HCT116 (cell line): ENCODE data around the gene FAM171A1. TPM values are rescaled to one million over a fixed set of nuclear protein-coding genes. Genes with fewer than 3 reads are reported as not detected.

Experiments used
- ATAC-seq: fragments of 200-7000 bp; cut with Tn5 transposase; 2 replicates; pipeline ENCODE4 v1.9.1; 2020; ENCODE audit warnings: mild to moderate bottlenecking, moderate library complexity
- BruUV-seq: library from RNA; stranded (reverse); fragments of 400-500 nt; replicated peaks from 2 replicates; lab custom pipeline; 2021; lab: Mats Ljungman, UMichigan
- CTCF ChIA-PET: fragments of 300-600 bp; sonication (Branson Sonifier 250); formaldehyde crosslinking; loops from one replicate; lab custom pipeline; 2021; ENCODE audit warnings: antibody characterized with exemption; lab: Charles Lee
- POLR2A ChIA-PET: fragments of 300-600, 350-600 bp; sonication (Branson Sonifier 250); formaldehyde crosslinking; loops from one replicate; lab custom pipeline; 2021; ENCODE audit warnings: antibody characterized with exemption; lab: Charles Lee
- RAD21 ChIA-PET, 2 experiments: fragments of 300-600 bp; sonication (Branson Sonifier 250); formaldehyde crosslinking; loops; one replicate each; lab custom pipeline; 2023; ENCODE audit warnings: low total read pairs in 2 of 2; ENCODE audit not compliant: uncharacterized antibody in 2 of 2, unreplicated experiment in 2 of 2, low non-redundant PET in 1 of 2; lab: Charles Lee
- DNase-seq: peaks from one replicate; pipeline ENCODE4 v3.0.0-alpha.2; 2010; ENCODE audit warnings: low read depth, low spot score
- H2AFZ ChIP-seq: fragments of 200-600 bp; shearing (Covaris generic), sonication (generic); 2 replicates; pipeline ENCODE4 v1.6.1; 2017; ENCODE audit warnings: low read depth, mixed run types, mixed read lengths, antibody characterized with exemption, low read length; ENCODE audit not compliant: poor library complexity, severe bottlenecking
- H3K27ac ChIP-seq: 2 replicates; pipeline ENCODE4 v1.5.1; 2012; ENCODE audit warnings: low read depth, low read length
- H3K27me3 ChIP-seq: fragments of 200-600 bp; sonication (generic); 2 replicates; pipeline ENCODE4 v1.6.1; 2016; ENCODE audit warnings: mixed run types, low read length, mixed read lengths; ENCODE audit not compliant: insufficient read depth
- H3K36me3 ChIP-seq, 2 experiments: fragments of 200-500 bp in 1 of 2; fragments of 200-600 bp in 1 of 2; sonication (Bioruptor generic) in 1 of 2; sonication (generic) in 1 of 2; 2 replicates each; pipeline versions ENCODE4 v1.5.1 to v1.6.1; 2014 to 2016; ENCODE audit warnings: low read length in 2 of 2, inconsistent platforms in 1 of 2, mixed read lengths in 1 of 2, mixed run types in 1 of 2; ENCODE audit not compliant: insufficient read depth in 2 of 2, control insufficient read depth in 1 of 2
- H3K4me1 ChIP-seq, 2 experiments: fragments of 200-600 bp in 1 of 2; sonication (generic) in 1 of 2; 2 replicates each; pipeline versions ENCODE4 v1.5.1 to v1.6.1; 2012 to 2017; ENCODE audit warnings: low read length in 2 of 2, inconsistent platforms in 1 of 2, mild to moderate bottlenecking in 1 of 2, mixed read lengths in 1 of 2, mixed run types in 1 of 2, moderate library complexity in 1 of 2; ENCODE audit not compliant: insufficient read depth in 2 of 2, control insufficient read depth in 1 of 2
- H3K4me2 ChIP-seq: fragments of 200-600 bp; sonication (generic); 2 replicates; pipeline ENCODE4 v1.6.1; 2017; ENCODE audit warnings: mixed run types, low read length, mixed read lengths
- H3K4me3 ChIP-seq, 2 experiments: fragments of 200-600 bp in 1 of 2; sonication (generic) in 1 of 2; replicated peaks in 1 of 2; 2 replicates each; pipeline ENCODE4 v1.5.1; 2011 to 2016; ENCODE audit warnings: low read length in 2 of 2, control low read depth in 1 of 2, low read depth in 1 of 2, mild to moderate bottlenecking in 1 of 2, mixed read lengths in 1 of 2, mixed run types in 1 of 2
- H3K79me2 ChIP-seq: fragments of 200-600 bp; sonication (generic); 2 replicates; pipeline ENCODE4 v1.6.1; 2017; ENCODE audit warnings: mild to moderate bottlenecking, mixed run types, low read length, moderate library complexity, mixed read lengths; ENCODE audit not compliant: insufficient read depth
- H3K9ac ChIP-seq: fragments of 200-600 bp; sonication (generic); 2 replicates; pipeline ENCODE4 v1.6.1; 2016; ENCODE audit warnings: low read length, mixed read lengths
- H3K9me2 ChIP-seq: fragments of 200-600 bp; sonication (generic), shearing (Covaris generic); 2 replicates; pipeline ENCODE4 v1.6.1; 2017; ENCODE audit warnings: mixed run types, mild to moderate bottlenecking, moderate library complexity; ENCODE audit not compliant: insufficient read depth
- H3K9me3 ChIP-seq, 2 experiments: fragments of 200-500 bp in 1 of 2; fragments of 200-600 bp in 1 of 2; sonication (Bioruptor generic) in 1 of 2; sonication (generic) in 1 of 2; 2 replicates each; pipeline ENCODE4 v1.6.1; 2014 to 2017; ENCODE audit warnings: low read length in 2 of 2, mixed read lengths in 2 of 2, inconsistent platforms in 1 of 2, low read depth in 1 of 2, mild to moderate bottlenecking in 1 of 2, mixed run types in 1 of 2, moderate library complexity in 1 of 2; ENCODE audit not compliant: control insufficient read depth in 1 of 2, insufficient read depth in 1 of 2
- H4K20me1 ChIP-seq: fragments of 200-600 bp; sonication (generic), shearing (Covaris generic); 2 replicates; pipeline ENCODE4 v1.6.1; 2017; ENCODE audit warnings: mixed run types, mild to moderate bottlenecking, moderate library complexity; ENCODE audit not compliant: insufficient read depth
- ATF3 ChIP-seq: IDR thresholded peaks from 2 replicates; pipeline ENCODE4 v1.6.1; 2012
- EZH2 ChIP-seq: fragments of 200-600 bp; sonication (generic); IDR thresholded peaks from 2 replicates; pipeline ENCODE4 v1.6.1; 2017; ENCODE audit warnings: antibody characterized with exemption, mixed run types
- EZH2phosphoT487 ChIP-seq: fragments of 200-600 bp; IDR thresholded peaks from 2 replicates; pipeline ENCODE4 v1.6.1; 2018; ENCODE audit warnings: antibody characterized with exemption, borderline replicate concordance
- FOSL1 ChIP-seq: IDR thresholded peaks from 2 replicates; pipeline ENCODE4 v1.6.1; 2012; ENCODE audit warnings: low read depth
- JUND ChIP-seq: IDR thresholded peaks from 2 replicates; pipeline ENCODE4 v1.6.1; 2012
- POLR2AphosphoS5 ChIP-seq: IDR thresholded peaks from 2 replicates; pipeline ENCODE4 v1.6.1; 2011; ENCODE audit warnings: mild to moderate bottlenecking, low read depth, low read length, moderate library complexity
- RAD21 ChIP-seq: IDR thresholded peaks from 2 replicates; pipeline ENCODE4 v1.6.1; 2012; ENCODE audit warnings: low read depth, mild to moderate bottlenecking
- REST ChIP-seq: IDR thresholded peaks from 2 replicates; pipeline ENCODE4 v1.6.1; 2012; ENCODE audit warnings: low read depth
- SIN3A ChIP-seq: IDR thresholded peaks from 2 replicates; pipeline ENCODE4 v1.6.1; 2012; ENCODE audit warnings: low read depth
- SP1 ChIP-seq: IDR thresholded peaks from 2 replicates; pipeline ENCODE4 v1.6.1; 2012; ENCODE audit warnings: low read depth
- SRF ChIP-seq: IDR thresholded peaks from 2 replicates; pipeline ENCODE4 v1.6.1; 2012; ENCODE audit warnings: low read depth
- TCF7L2 ChIP-seq: IDR thresholded peaks from 2 replicates; pipeline ENCODE4 v1.7.0; 2011; ENCODE audit warnings: borderline replicate concordance, inconsistent platforms; ENCODE audit not compliant: insufficient read depth, insufficient read length; ENCODE audit errors: extremely low read depth
- ZFX ChIP-seq: fragments of 450-650 bp; IDR thresholded peaks from 2 replicates; pipeline ENCODE4 v1.6.1; 2017
- ZNF274 ChIP-seq: fragments of 200-500 bp; sonication (Bioruptor generic); IDR thresholded peaks from 2 replicates; pipeline ENCODE4 v1.6.1; 2014; ENCODE audit warnings: mild to moderate bottlenecking, low read depth, low read length, inconsistent platforms
- intact Hi-C: fragments of 100-400 bp; cut with micrococcal nuclease; formaldehyde crosslinking; loops from 2 replicates; pipeline ENCODE4 v1.10.0; 2022
- total RNA-seq: library from RNA; stranded (reverse); gene quantifications from one replicate; pipeline ENCODE4 v1.2.1, GENCODE V29; 2021; ENCODE audit not compliant: unreplicated experiment
- TF ChIP-seq, protein P1 (sequence below): IDR thresholded peaks from 2 replicates; pipeline ENCODE4 v1.6.1; 2011; ENCODE audit warnings: mild to moderate bottlenecking, low read length, moderate library complexity; ENCODE audit not compliant: insufficient replicate concordance; ENCODE audit errors: extremely low read depth
- TF ChIP-seq, protein P2 (sequence below): IDR thresholded peaks from 2 replicates; pipeline ENCODE4 v1.6.1; 2012

Gene FAM171A1
- total RNA-seq, 1 experiment from 2014 or later: 32.5 TPM

DNA sequence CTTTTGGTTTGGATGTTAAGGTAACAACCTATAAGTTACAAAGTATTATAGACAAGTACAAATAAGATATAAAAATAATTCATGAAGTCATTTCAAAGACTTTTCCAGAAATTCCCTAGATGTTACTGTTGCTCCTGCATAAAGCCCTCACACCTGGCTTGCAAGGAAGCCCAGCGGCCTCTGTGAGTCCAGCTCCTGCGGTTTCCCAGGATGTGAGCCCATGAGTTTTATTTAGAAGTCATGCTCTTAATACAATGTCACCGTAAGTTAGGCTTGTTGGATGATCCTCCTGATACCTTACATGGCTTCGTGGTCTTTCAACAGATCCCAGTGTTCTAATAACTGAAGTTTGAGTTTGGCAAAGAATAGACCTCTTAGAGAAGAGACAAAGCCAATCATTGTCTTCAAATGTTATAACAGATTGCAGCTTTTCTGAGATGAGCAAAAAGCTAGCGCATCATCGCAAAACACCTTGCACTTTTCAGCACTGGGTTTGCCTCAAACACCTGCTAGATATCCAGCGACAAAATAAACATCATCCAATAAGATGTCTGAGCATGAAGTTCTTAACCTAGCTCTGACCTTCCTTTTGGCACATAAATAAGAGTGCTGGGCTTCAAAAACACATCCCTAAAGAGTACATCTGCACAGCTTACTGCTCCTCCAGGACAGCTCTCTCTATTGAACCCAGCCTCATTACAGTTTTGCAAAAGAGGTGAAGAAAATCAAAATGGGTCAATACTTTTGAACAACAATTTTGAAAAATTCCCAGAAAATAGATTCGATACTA lies 3.6 kb downstream of the FAM171A1 start (continued):
- TF ChIP-seq, protein P1, sequence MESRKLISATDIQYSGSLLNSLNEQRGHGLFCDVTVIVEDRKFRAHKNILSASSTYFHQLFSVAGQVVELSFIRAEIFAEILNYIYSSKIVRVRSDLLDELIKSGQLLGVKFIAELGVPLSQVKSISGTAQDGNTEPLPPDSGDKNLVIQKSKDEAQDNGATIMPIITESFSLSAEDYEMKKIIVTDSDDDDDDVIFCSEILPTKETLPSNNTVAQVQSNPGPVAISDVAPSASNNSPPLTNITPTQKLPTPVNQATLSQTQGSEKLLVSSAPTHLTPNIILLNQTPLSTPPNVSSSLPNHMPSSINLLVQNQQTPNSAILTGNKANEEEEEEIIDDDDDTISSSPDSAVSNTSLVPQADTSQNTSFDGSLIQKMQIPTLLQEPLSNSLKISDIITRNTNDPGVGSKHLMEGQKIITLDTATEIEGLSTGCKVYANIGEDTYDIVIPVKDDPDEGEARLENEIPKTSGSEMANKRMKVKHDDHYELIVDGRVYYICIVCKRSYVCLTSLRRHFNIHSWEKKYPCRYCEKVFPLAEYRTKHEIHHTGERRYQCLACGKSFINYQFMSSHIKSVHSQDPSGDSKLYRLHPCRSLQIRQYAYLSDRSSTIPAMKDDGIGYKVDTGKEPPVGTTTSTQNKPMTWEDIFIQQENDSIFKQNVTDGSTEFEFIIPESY: no peak
- TF ChIP-seq POLR2AphosphoS5 (no peak), TCF7L2 (no peak), ATF3 (no peak), ZNF274 (no peak), SRF (no peak), RAD21 (no peak), EZH2 (no peak)

DNA sequence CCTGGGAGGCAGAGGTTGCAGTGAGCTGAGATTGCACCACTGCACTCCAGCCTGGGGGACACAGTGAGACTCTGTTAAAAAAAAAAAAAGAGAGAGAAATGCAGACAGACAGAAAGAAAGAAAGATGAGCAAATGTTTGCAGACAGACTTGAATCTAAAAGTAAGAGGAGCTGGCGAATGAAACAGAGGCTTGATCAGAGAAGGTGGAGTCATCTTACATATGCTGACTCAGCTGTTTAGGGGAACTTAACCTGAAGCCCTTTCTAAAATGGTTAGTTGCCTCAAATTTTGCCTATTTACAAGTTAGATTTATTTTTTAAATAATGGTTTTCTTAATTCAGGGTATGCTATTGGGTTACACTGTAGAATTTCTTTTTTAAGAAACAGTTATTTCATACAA lies 5.4 kb downstream of the FAM171A1 start:
- Histone ChIP-seq H3K4me1 (peaks cover 9 to 33% of the 10 kb centered on the region in 2 experiments), H3K4me2 (no peak overlapping the region), H3K27me3 (no peaks in the 10 kb centered on the region), H3K36me3 (no peaks in the 10 kb centered on the region), H3K9me3 (no peaks in the 10 kb centered on the region), H3K27ac (no peak overlapping the region), H4K20me1 (no peaks in the 10 kb centered on the region), H2AFZ (no peak overlapping the region), H3K9me2 (no peaks in the 10 kb centered on the region), H3K79me2 (peaks cover 87% of the 10 kb centered on the region), H3K4me3 (no peak overlapping the region), H3K9ac (no peak overlapping the region)
- intact Hi-C loops: no loop called here
- CTCF ChIA-PET: no interaction called here
- DNase-seq: no peak
- TF ChIP-seq EZH2phosphoT487: no peak
- TF ChIP-seq, protein P1: no peak
- no peak for TF ChIP-seq SIN3A
- no peak for TF ChIP-seq ATF3
- TF ChIP-seq EZH2: no peak
- TF ChIP-seq REST: no peak
- TF ChIP-seq, protein P2, sequence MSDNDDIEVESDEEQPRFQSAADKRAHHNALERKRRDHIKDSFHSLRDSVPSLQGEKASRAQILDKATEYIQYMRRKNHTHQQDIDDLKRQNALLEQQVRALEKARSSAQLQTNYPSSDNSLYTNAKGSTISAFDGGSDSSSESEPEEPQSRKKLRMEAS: no peak
- no peak for TF ChIP-seq FOSL1
- no peak for TF ChIP-seq SP1
- no peak for TF ChIP-seq ZFX
- TF ChIP-seq JUND: no peak
- TF ChIP-seq SRF: no peak
- RAD21 ChIA-PET: no interaction called here
- ATAC-seq: no peak
- BruUV-seq: no TSS peak
- POLR2A ChIA-PET: no interaction called here
